Measurements from ENCODE around the gene KANTR.

- TF ChIP-seq CTCF (IDR thresholded peaks at IDR 0.05; ENCODE audit: insufficient read depth, low read length, poor library complexity, severe bottlenecking) (no peak), EZH2phosphoT487 (conservative IDR thresholded peaks at IDR 0.05; ENCODE audit: low read length) (no peak)
Measured at GRCh38 chrX:53128097-53128749, 34.3 kb downstream of the KANTR start.
